Activated B cell treated with CpG ODN at 0.5 μM for 24 hours (primary cell): Measurements from ENCODE around the gene ESRRG. TPM values are rescaled to one million over a fixed set of nuclear protein-coding genes. Genes with fewer than 3 reads are reported as not detected.

Source experiments
- ATAC-seq: fragments of 200-7000 bp; cut with Tn5 transposase; one replicate; pipeline ENCODE4 v1.10.0; 2021; ENCODE audit warnings: low read depth, mild to moderate bottlenecking, moderate library complexity
- CTCF ChIA-PET: fragments of 350-600 bp; sonication (Branson Sonifier 250); formaldehyde crosslinking; loops from one replicate; lab custom pipeline; 2021; ENCODE audit warnings: antibody characterized with exemption; lab: Charles Lee
- POLR2A ChIA-PET: fragments of 350-600 bp; sonication (Branson Sonifier 250); formaldehyde crosslinking; loops from one replicate; lab custom pipeline; 2021; ENCODE audit warnings: antibody characterized with exemption; lab: Charles Lee
- DNase-seq: peaks from one replicate; pipeline ENCODE4 v3.0.0; 2022
- H3K27ac Mint-ChIP-seq: one replicate; pipeline ENCODE4 v1.8.0; 2020; ENCODE audit warnings: mixed read lengths
- H3K27me3 Mint-ChIP-seq: one replicate; pipeline ENCODE4 v1.8.0; 2021; ENCODE audit warnings: mixed read lengths
- H3K36me3 Mint-ChIP-seq: one replicate; pipeline ENCODE4 v1.8.0; 2021; ENCODE audit warnings: low read depth, mixed read lengths
- H3K4me1 Mint-ChIP-seq: one replicate; pipeline ENCODE4 v1.8.0; 2021; ENCODE audit warnings: mixed read lengths
- H3K4me3 Mint-ChIP-seq: one replicate; pipeline ENCODE4 v1.8.0; 2020; ENCODE audit warnings: mild to moderate bottlenecking, mixed read lengths
- H3K9me3 Mint-ChIP-seq: one replicate; pipeline ENCODE4 v1.8.0; 2020; ENCODE audit warnings: mixed read lengths
- intact Hi-C: fragments of 100-400 bp; cut with micrococcal nuclease; formaldehyde crosslinking; loops from one replicate; pipeline ENCODE4 v1.15.1; 2024
- total RNA-seq: library from RNA; stranded (reverse); gene quantifications from 2 replicates; pipeline ENCODE4 v1.2.3, GENCODE V29; 2022
- TF ChIP-seq, protein P1 (sequence below): fragments of 200-600 bp; IDR thresholded peaks from one replicate; pipeline ENCODE4 v1.8.0; 2022; ENCODE audit warnings: antibody characterized with exemption, mild to moderate bottlenecking

ESRRG gene
- total RNA-seq, 1 donor from 2014 or later, result not detected

GRCh38 chr1:216458812-216459211 lies 264.4 kb downstream of the ESRRG start:
- ATAC-seq, result no peak
- no peak for DNase-seq
- no peaks in the 10 kb centered on the region for H3K9me3 Mint-ChIP-seq
- H3K27ac Mint-ChIP-seq, result no peak overlapping the region
- intact Hi-C loops, result no loop called here
- ChIA-PET CTCF (no interaction called here), POLR2A (no interaction called here)
- H3K27me3 Mint-ChIP-seq, result no peaks in the 10 kb centered on the region
- TF ChIP-seq, protein P1, sequence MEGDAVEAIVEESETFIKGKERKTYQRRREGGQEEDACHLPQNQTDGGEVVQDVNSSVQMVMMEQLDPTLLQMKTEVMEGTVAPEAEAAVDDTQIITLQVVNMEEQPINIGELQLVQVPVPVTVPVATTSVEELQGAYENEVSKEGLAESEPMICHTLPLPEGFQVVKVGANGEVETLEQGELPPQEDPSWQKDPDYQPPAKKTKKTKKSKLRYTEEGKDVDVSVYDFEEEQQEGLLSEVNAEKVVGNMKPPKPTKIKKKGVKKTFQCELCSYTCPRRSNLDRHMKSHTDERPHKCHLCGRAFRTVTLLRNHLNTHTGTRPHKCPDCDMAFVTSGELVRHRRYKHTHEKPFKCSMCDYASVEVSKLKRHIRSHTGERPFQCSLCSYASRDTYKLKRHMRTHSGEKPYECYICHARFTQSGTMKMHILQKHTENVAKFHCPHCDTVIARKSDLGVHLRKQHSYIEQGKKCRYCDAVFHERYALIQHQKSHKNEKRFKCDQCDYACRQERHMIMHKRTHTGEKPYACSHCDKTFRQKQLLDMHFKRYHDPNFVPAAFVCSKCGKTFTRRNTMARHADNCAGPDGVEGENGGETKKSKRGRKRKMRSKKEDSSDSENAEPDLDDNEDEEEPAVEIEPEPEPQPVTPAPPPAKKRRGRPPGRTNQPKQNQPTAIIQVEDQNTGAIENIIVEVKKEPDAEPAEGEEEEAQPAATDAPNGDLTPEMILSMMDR, result no peak
- no peaks in the 10 kb centered on the region for H3K4me1 Mint-ChIP-seq
- H3K4me3 Mint-ChIP-seq, result no peak overlapping the region
- H3K36me3 Mint-ChIP-seq, result no peaks in the 10 kb centered on the region

DNA sequence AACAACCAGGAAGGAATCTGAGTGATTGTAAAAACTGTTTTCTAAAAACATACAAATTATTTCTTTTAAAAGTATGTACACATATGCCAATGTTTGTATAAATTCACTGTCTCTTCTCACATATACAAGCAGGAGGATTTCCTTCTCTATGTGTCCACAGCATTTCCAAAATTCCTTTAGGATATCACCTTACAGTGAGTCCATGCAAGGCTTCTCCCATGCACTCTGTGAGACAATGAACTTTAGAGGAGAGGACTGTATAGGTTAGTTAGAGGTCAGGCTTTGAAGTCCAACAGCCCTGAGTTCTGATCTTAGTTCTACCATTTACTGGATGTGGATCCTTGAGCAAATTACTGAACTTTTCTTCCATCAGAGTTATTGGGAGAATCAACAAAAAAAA lies 265.9 kb downstream of the ESRRG start:
- DNase-seq, result no peak
- Mint-ChIP-seq H3K27ac (no peak overlapping the region), H3K36me3 (no peaks in the 10 kb centered on the region), H3K9me3 (no peaks in the 10 kb centered on the region), H3K27me3 (no peaks in the 10 kb centered on the region), H3K4me3 (no peak overlapping the region), H3K4me1 (no peaks in the 10 kb centered on the region)
- intact Hi-C loops, result no loop called here
- CTCF ChIA-PET, result no interaction called here
- TF ChIP-seq, protein P1, result no peak
- ATAC-seq, result no peak
- POLR2A ChIA-PET, result no interaction called here

GRCh38 chr1:216456682-216457081 lies 266.5 kb downstream of the ESRRG start:
- no peak for ATAC-seq
- Mint-ChIP-seq H3K4me1 (no peaks in the 10 kb centered on the region), H3K27me3 (no peaks in the 10 kb centered on the region), H3K9me3 (no peaks in the 10 kb centered on the region), H3K27ac (no peak overlapping the region), H3K4me3 (no peak overlapping the region), H3K36me3 (no peaks in the 10 kb centered on the region)
- intact Hi-C loops, result no loop called here
- ChIA-PET CTCF (no interaction called here), POLR2A (no interaction called here)
- TF ChIP-seq, protein P1, result no peak
- no peak for DNase-seq

DNA sequence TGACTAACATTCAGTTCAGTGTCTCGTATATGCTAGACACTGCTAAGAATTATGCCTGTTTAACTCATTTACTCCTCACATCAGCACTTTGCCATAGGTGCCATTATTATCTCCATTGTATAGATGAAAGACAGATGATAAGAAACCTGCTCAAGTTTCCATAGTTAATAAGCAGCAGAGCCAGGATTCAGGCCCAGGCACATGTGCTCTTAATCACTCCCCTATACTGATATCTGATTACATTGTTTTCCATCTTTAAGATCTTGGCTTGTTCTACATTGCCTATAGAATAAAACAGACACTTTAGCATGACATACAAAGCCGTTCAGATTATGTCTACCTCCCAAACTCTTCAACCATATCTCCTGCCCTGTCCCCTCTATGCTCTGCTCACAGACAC lies 269.5 kb downstream of the ESRRG start:
- ChIA-PET POLR2A (no interaction called here), CTCF (no interaction called here)
- intact Hi-C loops, result no loop called here
- no peaks in the 10 kb centered on the region for H3K4me1 Mint-ChIP-seq
- no peaks in the 10 kb centered on the region for H3K36me3 Mint-ChIP-seq
- no peak for ATAC-seq
- DNase-seq, result no peak
- no peaks in the 10 kb centered on the region for H3K9me3 Mint-ChIP-seq
- H3K4me3 Mint-ChIP-seq, result no peak overlapping the region
- no peaks in the 10 kb centered on the region for H3K27me3 Mint-ChIP-seq
- no peak overlapping the region for H3K27ac Mint-ChIP-seq
- TF ChIP-seq, protein P1, result no peak
